Neural progenitor cell (in vitro differentiated cells): ENCODE results near the gene PDE3B. TPM values are rescaled to one million over a fixed set of nuclear protein-coding genes. Genes with fewer than 3 reads are reported as not detected.

ENCODE experiments used
- DNase-seq: peaks from one replicate; pipeline ENCODE4 v3.0.0-alpha.2; 2016; ENCODE audit warnings: low spot score
- H2AFZ ChIP-seq: fragments of 200-600 bp; sonication (generic); replicated peaks from 2 replicates; pipeline ENCODE4 v1.6.1; 2016; ENCODE audit warnings: antibody characterized with exemption
- H3F3A ChIP-seq: fragments of 200-600 bp; sonication (generic); 2 replicates; pipeline ENCODE4 v1.6.1; 2016; ENCODE audit warnings: antibody characterized with exemption, low read depth
- H3K27ac ChIP-seq: fragments of 200-600 bp; sonication (generic); 2 replicates; pipeline ENCODE4 v1.5.1; 2016; ENCODE audit warnings: mild to moderate bottlenecking
- H3K27me3 ChIP-seq: fragments of 200-600 bp; sonication (generic); 2 replicates; pipeline ENCODE4 v1.6.1; 2016; ENCODE audit warnings: mild to moderate bottlenecking, moderate library complexity
- H3K36me3 ChIP-seq: fragments of 200-600 bp; sonication (generic); 2 replicates; pipeline ENCODE4 v1.5.1; 2016
- H3K4me1 ChIP-seq: fragments of 200-600 bp; sonication (generic); 2 replicates; pipeline ENCODE4 v1.6.1; 2016; ENCODE audit warnings: mixed run types
- H3K4me2 ChIP-seq: fragments of 200-600 bp; sonication (generic); 2 replicates; pipeline ENCODE4 v1.6.1; 2016
- H3K4me3 ChIP-seq: fragments of 200-600 bp; sonication (generic); 2 replicates; pipeline ENCODE4 v1.5.1; 2016
- H3K79me2 ChIP-seq: fragments of 200-600 bp; sonication (generic); 2 replicates; pipeline ENCODE4 v1.6.1; 2016; ENCODE audit warnings: low read depth
- H3K9ac ChIP-seq: fragments of 200-600 bp; sonication (generic); 2 replicates; pipeline ENCODE4 v1.6.1; 2016
- H3K9me3 ChIP-seq: fragments of 200-600 bp; sonication (generic); 2 replicates; pipeline ENCODE4 v1.5.1; 2016; ENCODE audit warnings: low read depth
- H4K20me1 ChIP-seq: fragments of 200-600 bp; sonication (generic); 2 replicates; pipeline ENCODE4 v1.6.1; 2016; ENCODE audit warnings: low read depth
- H3K27ac Mint-ChIP-seq: 3 replicates; pipeline ENCODE4 v1.8.0; 2021; ENCODE audit warnings: mixed read lengths
- H3K27me3 Mint-ChIP-seq: 2 replicates; pipeline ENCODE4 v1.8.0; 2022; ENCODE audit warnings: low read depth, mild to moderate bottlenecking, inconsistent platforms, moderate library complexity, mixed read lengths; ENCODE audit not compliant: insufficient read depth
- H3K36me3 Mint-ChIP-seq: 3 replicates; pipeline ENCODE4 v1.8.0; 2021; ENCODE audit warnings: mixed read lengths
- H3K4me1 Mint-ChIP-seq: 3 replicates; pipeline ENCODE4 v1.8.0; 2021; ENCODE audit warnings: mixed read lengths
- H3K4me3 Mint-ChIP-seq: 3 replicates; pipeline ENCODE4 v1.8.0; 2021; ENCODE audit warnings: mild to moderate bottlenecking, moderate library complexity, mixed read lengths
- H3K9me3 Mint-ChIP-seq: 3 replicates; pipeline ENCODE4 v1.8.0; 2020; ENCODE audit warnings: mixed read lengths
- CTCF ChIP-seq: fragments of 200-600 bp; sonication (generic); IDR thresholded peaks from 2 replicates; pipeline ENCODE4 v1.5.1; 2017; ENCODE audit warnings: antibody characterized with exemption, mild to moderate bottlenecking
- EZH2 ChIP-seq: fragments of 200-600 bp; sonication (generic); IDR thresholded peaks from 2 replicates; pipeline ENCODE4 v1.6.1; 2017; ENCODE audit warnings: antibody characterized with exemption, mild to moderate bottlenecking, moderate library complexity
- EZH2phosphoT487 ChIP-seq: fragments of 200-600 bp; sonication (generic); IDR thresholded peaks from 2 replicates; pipeline ENCODE4 v1.6.1; 2017; ENCODE audit warnings: antibody characterized with exemption
- total RNA-seq: library from RNA; depleted of rRNA; stranded (reverse); fragments of >200 nt; gene quantifications from 2 replicates; pipeline ENCODE4 v1.2.3, GENCODE V29; 2015; ENCODE audit warnings: low replicate concordance

PDE3B gene
- total RNA-seq, 1 donor from 2014 or later, result 14.3 TPM

GRCh38 chr11:14892036-14892556 is 248.5 kb downstream of the PDE3B start, which contains the start of gene CYP2R1:
TSS of gene CYP2R1 (minus strand) at chr11:14892231. CDS start at chr11:14892205, 26 bp downstream.
- Histone ChIP-seq H4K20me1 (no peaks in the 10 kb centered on the region), H3K27me3 (peaks cover 15% of the 10 kb centered on the region), H3K9ac (no peak within 1 kb of the TSS), H3F3A (no peaks in the 10 kb centered on the region), H3K4me3 (peak within 1 kb of the TSS; percentile 43), H3K27ac (no peak within 1 kb of the TSS), H3K4me2 (peak within 1 kb of the TSS; percentile 69), H3K79me2 (peaks cover 6% of the 10 kb centered on the region), H3K9me3 (no peaks in the 10 kb centered on the region), H2AFZ (peak within 1 kb of the TSS; percentile 65), H3K36me3 (no peaks in the 10 kb centered on the region), H3K4me1 (no peaks in the 10 kb centered on the region)
- peak; percentile 96 for DNase-seq
- H3K9me3 Mint-ChIP-seq, result no peaks in the 10 kb centered on the region
- H3K27me3 Mint-ChIP-seq, result no peaks in the 10 kb centered on the region
- peaks cover 5% of the 10 kb centered on the region for H3K36me3 Mint-ChIP-seq
- peak within 1 kb of the TSS; percentile 96 for H3K4me3 Mint-ChIP-seq
- peak within 1 kb of the TSS; percentile 82 for H3K27ac Mint-ChIP-seq
- TF ChIP-seq EZH2phosphoT487 (no peak), EZH2 (peak; percentile 1), CTCF (no peak)
- H3K4me1 Mint-ChIP-seq, result peaks cover 14% of the 10 kb centered on the region

GRCh38 chr11:14892577-14892976 is 249.0 kb downstream of the PDE3B start:
- H2AFZ ChIP-seq, result no peak overlapping the region
- H3K36me3 ChIP-seq, result no peaks in the 10 kb centered on the region
- no peaks in the 10 kb centered on the region for H3K9me3 Mint-ChIP-seq
- no peak for DNase-seq
- H3K4me3 Mint-ChIP-seq, result peak overlapping the region; percentile 82
- H3K4me1 ChIP-seq, result no peaks in the 10 kb centered on the region
- TF ChIP-seq EZH2phosphoT487 (no peak), CTCF (no peak), EZH2 (no peak)
- no peak overlapping the region for H3K27ac ChIP-seq
- H3K36me3 Mint-ChIP-seq, result peaks cover 3% of the 10 kb centered on the region
- no peak overlapping the region for H3K27ac Mint-ChIP-seq
- H3K4me2 ChIP-seq, result peak overlapping the region; percentile 69
- no peaks in the 10 kb centered on the region for H4K20me1 ChIP-seq
- no peak overlapping the region for H3K9ac ChIP-seq
- no peaks in the 10 kb centered on the region for H3K9me3 ChIP-seq
- peaks cover 6% of the 10 kb centered on the region for H3K79me2 ChIP-seq
- H3F3A ChIP-seq, result no peaks in the 10 kb centered on the region
- peaks cover 14% of the 10 kb centered on the region for H3K4me1 Mint-ChIP-seq
- H3K4me3 ChIP-seq, result peak overlapping the region; percentile 43
- peaks cover 15% of the 10 kb centered on the region for H3K27me3 ChIP-seq
- no peaks in the 10 kb centered on the region for H3K27me3 Mint-ChIP-seq

- no peak overlapping the region for H3K4me3 Mint-ChIP-seq
- H3K4me1 Mint-ChIP-seq, result peaks cover 8% of the 10 kb centered on the region
- H3K27ac Mint-ChIP-seq, result no peak overlapping the region
Measured at GRCh38 chr11:14894657-14895598, 251.3 kb downstream of the PDE3B start.

More at GRCh38 chr11:14894657-14895598, 251.3 kb downstream of the PDE3B start:
- Histone ChIP-seq H3K27me3 (peaks cover 15% of the 10 kb centered on the region), H4K20me1 (no peaks in the 10 kb centered on the region), H3K79me2 (peaks cover 4% of the 10 kb centered on the region), H3K27ac (no peak overlapping the region), H3K9ac (no peak overlapping the region), H3K4me2 (no peak overlapping the region), H3K9me3 (no peaks in the 10 kb centered on the region), H3K4me3 (no peak overlapping the region), H3F3A (no peaks in the 10 kb centered on the region), H3K4me1 (no peaks in the 10 kb centered on the region), H3K36me3 (no peaks in the 10 kb centered on the region), H2AFZ (no peak overlapping the region)
- H3K36me3 Mint-ChIP-seq, result peaks cover 2% of the 10 kb centered on the region
- DNase-seq, result no peak
- TF ChIP-seq CTCF (no peak), EZH2phosphoT487 (no peak), EZH2 (no peak)
- no peaks in the 10 kb centered on the region for H3K9me3 Mint-ChIP-seq
- no peaks in the 10 kb centered on the region for H3K27me3 Mint-ChIP-seq
